Ishikawa (cell line): ENCODE results near the gene PRRC2B.

Experiments
- CEBPB ChIP-seq: IDR thresholded peaks from 2 replicates; pipeline ENCODE4 v1.6.1; 2012
- EGR1 ChIP-seq: IDR thresholded peaks from 2 replicates; pipeline ENCODE4 v1.6.1; 2012
- EP300 ChIP-seq: IDR thresholded peaks from 2 replicates; pipeline ENCODE4 v1.6.1; 2012; ENCODE audit warnings: borderline replicate concordance
- FOXM1 ChIP-seq: IDR thresholded peaks from 2 replicates; pipeline ENCODE4 v1.6.1; 2012; ENCODE audit warnings: low read depth, borderline replicate concordance
- MAX ChIP-seq: IDR thresholded peaks from 2 replicates; pipeline ENCODE4 v1.6.1; 2012
- RAD21 ChIP-seq: IDR thresholded peaks from 2 replicates; pipeline ENCODE4 v1.6.1; 2012; ENCODE audit warnings: low read depth
- TAF1 ChIP-seq: IDR thresholded peaks from 2 replicates; pipeline ENCODE4 v1.6.1; 2012; ENCODE audit warnings: low read depth, mild to moderate bottlenecking
- TCF12 ChIP-seq: IDR thresholded peaks from 2 replicates; pipeline ENCODE4 v1.6.1; 2012; ENCODE audit warnings: low read depth
- ZBTB7A ChIP-seq: IDR thresholded peaks from 2 replicates; pipeline ENCODE4 v1.6.1; 2012; ENCODE audit warnings: low read depth

- no peak for TF ChIP-seq EGR1
- TF ChIP-seq EP300: no peak
- no peak for TF ChIP-seq TCF12
- no peak for TF ChIP-seq TAF1
- TF ChIP-seq FOXM1: no peak
- TF ChIP-seq MAX: no peak
- no peak for TF ChIP-seq RAD21
- TF ChIP-seq ZBTB7A: no peak
- TF ChIP-seq CEBPB: no peak
Measured at GRCh38 chr9:131346559-131346958, 47.3 kb upstream of the PRRC2B start.
